ENCODE data around the gene BANP. TPM values are rescaled to one million over a fixed set of nuclear protein-coding genes. Genes with fewer than 3 reads are reported as not detected.

BANP gene
- total and polyA plus RNA-seq, 2 experiments from 2014 or later = 14.8 TPM

DNA sequence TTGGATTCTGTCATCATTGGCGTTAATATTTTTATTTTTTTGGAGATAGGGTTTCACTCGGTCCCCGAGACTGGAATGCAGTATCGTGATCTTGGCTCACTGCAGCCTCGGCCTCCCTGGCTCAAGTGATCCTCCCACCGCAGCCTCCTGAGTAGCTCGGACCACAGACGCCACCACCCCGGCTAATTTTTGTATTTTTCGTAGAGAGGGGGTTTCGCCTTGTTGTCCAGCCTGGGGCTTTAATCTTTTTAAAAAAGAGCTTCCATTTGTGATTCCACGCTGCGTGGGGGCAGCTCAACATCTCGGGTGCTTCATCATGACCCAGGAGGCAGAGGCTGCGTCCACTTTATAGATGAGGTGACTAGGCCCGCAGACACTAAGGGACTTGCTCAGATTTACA lies 1.5 kb downstream of the BANP start:
- no peak overlapping the region for H2AFZ ChIP-seq
- no peaks in the 10 kb centered on the region for H3F3A ChIP-seq (ENCODE audit: insufficient read depth)
- in situ Hi-C loops (cut with MboI) = no loop called here
- no peaks in the 10 kb centered on the region for H3K9me2 ChIP-seq (ENCODE audit: insufficient read depth)
- no peaks in the 10 kb centered on the region for H4K20me1 ChIP-seq (ENCODE audit: insufficient read depth)
- H3K9ac ChIP-seq = peak overlapping the region; percentile 100
- no peaks in the 10 kb centered on the region for H3K9me3 ChIP-seq (ENCODE audit: low read depth)
- WGBS, 2 experiments (ENCODE audit: low coverage in 1 of 2, low lambda C conversion rate in 2 of 2, missing lambda C conversion rate in 2 of 2) = 92 to 93% methylated on average over 16 of the region's 16 CpGs
- peak overlapping the region; percentile 90 for H3K4me3 ChIP-seq
- DNase-seq = no peak
- peaks cover 62% of the 10 kb centered on the region for H3K79me2 ChIP-seq (ENCODE audit: insufficient read depth)
- no peaks in the 10 kb centered on the region; the same call in 1 of the 2 replicates for H3K36me3 ChIP-seq (ENCODE audit: low read depth)
- H3K27me3 ChIP-seq (replicated peaks; ENCODE audit: insufficient read depth) = no peaks in the 10 kb centered on the region
- peaks cover 12% of the 10 kb centered on the region for H3K4me1 ChIP-seq (ENCODE audit: insufficient read depth)
- H3K4me2 ChIP-seq (ENCODE audit: unreplicated experiment) = peak overlapping the region; percentile 96
- TF ChIP-seq EZH2phosphoT487 (IDR thresholded peaks at IDR 0.05; ENCODE audit: insufficient read depth, low read depth) = no peak
- TF ChIP-seq EZH2 (IDR thresholded peaks at IDR 0.05; ENCODE audit: insufficient read depth, poor library complexity, severe bottlenecking) = no peak
- peak overlapping the region; percentile 85 for H3K27ac ChIP-seq

DNA sequence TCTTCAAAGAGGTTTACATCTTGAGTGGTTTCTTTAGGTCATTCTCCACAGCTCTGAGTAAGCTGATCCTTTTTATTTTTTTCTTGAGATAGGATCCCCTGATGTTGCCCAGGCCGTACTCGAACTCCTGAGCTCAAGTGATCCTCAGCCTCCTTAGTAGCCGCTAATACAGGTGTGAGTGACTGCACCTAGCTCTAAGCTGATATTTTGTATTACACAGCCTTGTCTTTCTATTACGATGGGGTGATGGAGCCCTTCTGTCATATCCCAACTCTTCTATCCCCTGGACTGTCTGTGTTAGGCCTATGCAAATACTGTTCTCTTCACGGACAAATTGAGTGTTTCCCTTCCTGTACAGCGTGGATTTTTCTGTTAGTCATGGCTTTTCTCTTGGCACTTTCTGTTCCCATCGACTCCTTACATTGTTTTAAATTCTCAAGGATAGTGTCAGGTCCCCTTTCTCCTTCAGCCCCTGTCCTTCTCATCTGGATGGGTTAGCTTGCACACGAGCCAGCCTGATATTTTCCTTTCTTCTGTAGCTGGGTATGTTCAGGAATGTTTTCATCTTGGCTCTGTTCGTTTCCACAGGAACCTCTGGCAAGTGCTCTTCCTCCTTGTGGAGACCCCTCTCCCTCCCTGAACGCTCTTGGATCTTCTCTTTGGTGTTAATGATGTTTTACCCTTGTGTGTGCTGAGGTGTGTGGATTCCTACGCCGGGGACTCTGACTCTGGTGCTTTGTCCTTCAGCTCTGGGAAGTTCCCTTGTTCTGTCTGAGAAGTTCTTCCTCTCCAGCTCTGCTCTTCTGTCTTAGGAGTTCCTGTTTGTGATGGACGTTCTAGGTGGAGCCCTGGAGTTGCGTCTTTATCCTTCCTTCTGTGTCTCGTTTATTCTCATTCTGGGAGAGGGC lies 2.3 kb downstream of the BANP start:
- 65 to 68% methylated on average over 15 of the region's 15 CpGs for WGBS, 2 experiments (ENCODE audit: low coverage in 1 of 2, low lambda C conversion rate in 2 of 2, missing lambda C conversion rate in 2 of 2)

DNA sequence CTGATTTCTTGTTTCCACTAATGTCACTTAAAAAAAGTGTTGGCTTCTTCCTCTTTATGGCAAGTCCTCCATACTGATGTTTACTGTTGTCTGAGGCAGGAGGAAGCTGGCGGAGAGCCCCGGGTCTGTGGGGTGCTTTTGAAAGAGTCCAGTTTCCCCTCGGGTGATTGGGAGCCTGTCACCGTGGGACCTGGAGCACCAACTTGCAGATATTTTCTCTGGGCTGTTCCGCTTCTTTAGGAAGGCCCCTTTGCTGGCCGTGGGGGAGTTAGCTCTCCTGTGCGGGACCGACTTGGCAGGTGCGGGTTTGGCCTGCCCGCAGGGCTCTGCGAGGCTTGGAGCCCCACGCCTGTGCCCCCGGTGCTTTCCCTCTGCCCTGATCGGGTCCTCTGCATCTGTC lies 3.1 kb downstream of the BANP start:
- peak overlapping the region; percentile 100 for H3K9ac ChIP-seq
- no peak overlapping the region for H2AFZ ChIP-seq
- peaks cover 12% of the 10 kb centered on the region for H3K4me1 ChIP-seq (ENCODE audit: insufficient read depth)
- WGBS, 2 experiments (ENCODE audit: low coverage in 1 of 2, low lambda C conversion rate in 2 of 2, missing lambda C conversion rate in 2 of 2) = 92 to 95% methylated on average over 14 of the region's 14 CpGs
- H3K4me3 ChIP-seq = no peak overlapping the region
- H3K4me2 ChIP-seq (ENCODE audit: unreplicated experiment) = no peak overlapping the region
- in situ Hi-C loops (cut with MboI) = no loop called here
- H3K9me2 ChIP-seq (ENCODE audit: insufficient read depth) = no peaks in the 10 kb centered on the region
- H3K27ac ChIP-seq = peak overlapping the region; percentile 85; the same call in 1 of the 2 replicates
- no peak for TF ChIP-seq EZH2 (IDR thresholded peaks at IDR 0.05; ENCODE audit: insufficient read depth, poor library complexity, severe bottlenecking)
- H3K36me3 ChIP-seq (ENCODE audit: low read depth) = no peaks in the 10 kb centered on the region; the same call in 1 of the 2 replicates
- no peaks in the 10 kb centered on the region for H3K27me3 ChIP-seq (replicated peaks; ENCODE audit: insufficient read depth)
- no peak for DNase-seq
- H4K20me1 ChIP-seq (ENCODE audit: insufficient read depth) = no peaks in the 10 kb centered on the region
- H3F3A ChIP-seq (ENCODE audit: insufficient read depth) = no peaks in the 10 kb centered on the region
- peaks cover 78% of the 10 kb centered on the region for H3K79me2 ChIP-seq (ENCODE audit: insufficient read depth)
- no peaks in the 10 kb centered on the region for H3K9me3 ChIP-seq (ENCODE audit: low read depth)

More for the DNA sequence above, 2.3 kb downstream of the BANP start:
- Histone ChIP-seq H3K4me2 (ENCODE audit: unreplicated experiment) (peak overlapping the region; percentile 23), H3K9me2 (ENCODE audit: insufficient read depth) (no peaks in the 10 kb centered on the region), H3K27me3 (replicated peaks; ENCODE audit: insufficient read depth) (no peaks in the 10 kb centered on the region), H3K36me3 (ENCODE audit: low read depth) (no peaks in the 10 kb centered on the region; the same call in 1 of the 2 replicates), H3F3A (ENCODE audit: insufficient read depth) (no peaks in the 10 kb centered on the region), H3K9ac (peak overlapping the region; percentile 100), H3K4me1 (ENCODE audit: insufficient read depth) (peaks cover 12% of the 10 kb centered on the region), H3K27ac (peak overlapping the region; percentile 85), H3K4me3 (no peak overlapping the region), H2AFZ (no peak overlapping the region), H3K79me2 (ENCODE audit: insufficient read depth) (peaks cover 70% of the 10 kb centered on the region), H3K9me3 (ENCODE audit: low read depth) (no peaks in the 10 kb centered on the region), H4K20me1 (ENCODE audit: insufficient read depth) (no peaks in the 10 kb centered on the region)
- TF ChIP-seq EZH2phosphoT487 (IDR thresholded peaks at IDR 0.05; ENCODE audit: insufficient read depth, low read depth) = no peak
- no peak for TF ChIP-seq EZH2 (IDR thresholded peaks at IDR 0.05; ENCODE audit: insufficient read depth, poor library complexity, severe bottlenecking)
- peak; percentile 14 for DNase-seq
- in situ Hi-C loops (cut with MboI) = no loop called here

DNA sequence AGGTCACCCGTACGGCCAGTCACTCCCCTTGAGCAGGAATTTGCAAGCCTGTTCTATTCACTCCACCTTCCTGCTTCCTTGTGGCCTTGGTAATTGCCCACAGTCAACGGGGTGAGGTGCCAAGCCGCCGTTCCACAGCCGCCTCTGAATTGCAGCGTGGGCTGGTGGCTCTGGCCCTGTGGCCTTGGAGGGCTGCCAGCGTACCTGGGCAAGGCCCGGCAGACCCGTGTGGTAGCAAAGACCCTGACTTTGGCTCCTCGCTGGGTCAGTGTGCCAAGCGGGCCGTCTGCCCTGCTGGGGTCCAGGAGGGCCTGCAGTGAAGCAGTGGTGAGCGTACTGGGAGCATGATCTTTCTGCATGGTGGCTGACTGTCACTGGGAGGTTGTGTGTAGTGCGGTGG lies 3.6 kb downstream of the BANP start:
- H3K27ac ChIP-seq = no peak overlapping the region
- no peak for DNase-seq

More for the DNA sequence above, 3.6 kb downstream of the BANP start:
- Histone ChIP-seq H3K9ac (peak overlapping the region; percentile 41; the same call in 1 of the 2 replicates), H3F3A (ENCODE audit: insufficient read depth) (no peaks in the 10 kb centered on the region), H2AFZ (no peak overlapping the region), H3K4me2 (ENCODE audit: unreplicated experiment) (no peak overlapping the region), H3K27me3 (replicated peaks; ENCODE audit: insufficient read depth) (no peaks in the 10 kb centered on the region), H3K9me2 (ENCODE audit: insufficient read depth) (no peaks in the 10 kb centered on the region), H4K20me1 (ENCODE audit: insufficient read depth) (no peaks in the 10 kb centered on the region), H3K4me1 (ENCODE audit: insufficient read depth) (peaks cover 12% of the 10 kb centered on the region), H3K79me2 (ENCODE audit: insufficient read depth) (peaks cover 83% of the 10 kb centered on the region), H3K9me3 (ENCODE audit: low read depth) (no peaks in the 10 kb centered on the region), H3K4me3 (no peak overlapping the region), H3K36me3 (ENCODE audit: low read depth) (no peaks in the 10 kb centered on the region; the same call in 1 of the 2 replicates)
- in situ Hi-C loops (cut with MboI) = no loop called here
- WGBS, 2 experiments (ENCODE audit: low coverage in 1 of 2, low lambda C conversion rate in 2 of 2, missing lambda C conversion rate in 2 of 2) = 78% methylated on average over 14 to 15 of the region's 15 CpGs
- TF ChIP-seq EZH2phosphoT487 (IDR thresholded peaks at IDR 0.05; ENCODE audit: insufficient read depth, low read depth) (no peak), EZH2 (IDR thresholded peaks at IDR 0.05; ENCODE audit: insufficient read depth, poor library complexity, severe bottlenecking) (no peak)

All from GM23248 (cell line).